SK-N-SH (cell line): Measurements from ENCODE around the gene TTC36.

ENCODE experiments used
- CHD2 ChIP-seq: fragments of 150-350 bp; IDR thresholded peaks from 2 replicates; pipeline ENCODE4 v1.6.1; 2018; ENCODE audit warnings: low read length; ENCODE audit not compliant: partially characterized antibody
- EP300 ChIP-seq, 2 experiments: IDR thresholded peaks; 2 replicates each; pipeline versions ENCODE4 v1.4.0 to v1.6.1; 2012; ENCODE audit warnings: borderline replicate concordance in 1 of 2, low read depth in 1 of 2, low read length in 1 of 2
- EZH2phosphoT487 ChIP-seq: fragments of 200-600 bp; sonication (generic); IDR thresholded peaks from 2 replicates; pipeline ENCODE4 v1.6.1; 2017; ENCODE audit warnings: low read depth, mixed run types, mild to moderate bottlenecking, antibody characterized with exemption, moderate library complexity, borderline replicate concordance
- GABPA ChIP-seq: IDR thresholded peaks from 2 replicates; pipeline ENCODE4 v1.4.0; 2012; ENCODE audit warnings: low read depth, mild to moderate bottlenecking
- NFIC ChIP-seq: IDR thresholded peaks from 2 replicates; pipeline ENCODE4 v1.4.0; 2012; ENCODE audit warnings: borderline replicate concordance
- POLR2AphosphoS5 ChIP-seq: IDR thresholded peaks from 2 replicates; pipeline ENCODE4 v1.6.1; 2012; ENCODE audit warnings: low read depth, low read length
- RAD21 ChIP-seq: IDR thresholded peaks from 2 replicates; pipeline ENCODE4 v1.6.1; 2012; ENCODE audit warnings: mild to moderate bottlenecking, low read length
- RFX5 ChIP-seq: IDR thresholded peaks from 2 replicates; pipeline ENCODE4 v1.6.1; 2012; ENCODE audit warnings: mild to moderate bottlenecking, improper control_type of control experiment, low read length
- SMC3 ChIP-seq: IDR thresholded peaks from 2 replicates; pipeline ENCODE4 v1.6.1; 2012; ENCODE audit warnings: low read depth, low read length, improper control_type of control experiment
- TF ChIP-seq, protein P1 (sequence below): fragments of 200-600 bp; sonication (generic); IDR thresholded peaks from 2 replicates; pipeline ENCODE4 v1.6.1; 2017; ENCODE audit warnings: antibody characterized with exemption, mild to moderate bottlenecking, moderate library complexity
- TF ChIP-seq, protein P2 (sequence below): IDR thresholded peaks from 2 replicates; pipeline ENCODE4 v1.6.1; 2012; ENCODE audit warnings: mild to moderate bottlenecking, low read depth, low read length, moderate library complexity

DNA sequence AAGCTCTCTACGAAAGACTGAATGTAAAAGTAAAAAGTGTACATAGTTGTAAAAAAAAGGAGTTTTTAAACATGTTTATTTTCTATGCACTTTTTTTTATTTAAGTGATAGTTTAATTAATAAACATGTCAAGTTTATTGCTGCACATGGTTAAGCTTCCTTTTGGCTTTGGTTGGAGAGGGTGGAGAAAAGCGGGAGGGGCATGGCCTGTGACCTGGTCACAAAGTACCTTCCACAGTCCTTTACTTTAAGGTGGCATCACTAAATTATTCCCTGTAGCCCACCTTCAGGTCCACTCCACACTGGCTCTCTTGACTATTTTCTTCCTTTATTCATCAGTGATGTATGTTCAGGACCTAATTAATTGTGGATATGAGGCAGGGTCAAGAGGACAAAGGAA lies 586 bp upstream of the TTC36 start:
- TF ChIP-seq, protein P1, sequence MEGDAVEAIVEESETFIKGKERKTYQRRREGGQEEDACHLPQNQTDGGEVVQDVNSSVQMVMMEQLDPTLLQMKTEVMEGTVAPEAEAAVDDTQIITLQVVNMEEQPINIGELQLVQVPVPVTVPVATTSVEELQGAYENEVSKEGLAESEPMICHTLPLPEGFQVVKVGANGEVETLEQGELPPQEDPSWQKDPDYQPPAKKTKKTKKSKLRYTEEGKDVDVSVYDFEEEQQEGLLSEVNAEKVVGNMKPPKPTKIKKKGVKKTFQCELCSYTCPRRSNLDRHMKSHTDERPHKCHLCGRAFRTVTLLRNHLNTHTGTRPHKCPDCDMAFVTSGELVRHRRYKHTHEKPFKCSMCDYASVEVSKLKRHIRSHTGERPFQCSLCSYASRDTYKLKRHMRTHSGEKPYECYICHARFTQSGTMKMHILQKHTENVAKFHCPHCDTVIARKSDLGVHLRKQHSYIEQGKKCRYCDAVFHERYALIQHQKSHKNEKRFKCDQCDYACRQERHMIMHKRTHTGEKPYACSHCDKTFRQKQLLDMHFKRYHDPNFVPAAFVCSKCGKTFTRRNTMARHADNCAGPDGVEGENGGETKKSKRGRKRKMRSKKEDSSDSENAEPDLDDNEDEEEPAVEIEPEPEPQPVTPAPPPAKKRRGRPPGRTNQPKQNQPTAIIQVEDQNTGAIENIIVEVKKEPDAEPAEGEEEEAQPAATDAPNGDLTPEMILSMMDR, result no peak
- TF ChIP-seq NFIC (no peak), GABPA (no peak), EZH2phosphoT487 (no peak), RAD21 (no peak), POLR2AphosphoS5 (no peak), RFX5 (no peak), SMC3 (no peak), EP300 (IDR thresholded peaks at IDR 0.05; ENCODE audit: borderline replicate concordance in 1 of 2, low read depth in 1 of 2, low read length in 1 of 2) (no peak), CHD2 (no peak)
- TF ChIP-seq, protein P2, sequence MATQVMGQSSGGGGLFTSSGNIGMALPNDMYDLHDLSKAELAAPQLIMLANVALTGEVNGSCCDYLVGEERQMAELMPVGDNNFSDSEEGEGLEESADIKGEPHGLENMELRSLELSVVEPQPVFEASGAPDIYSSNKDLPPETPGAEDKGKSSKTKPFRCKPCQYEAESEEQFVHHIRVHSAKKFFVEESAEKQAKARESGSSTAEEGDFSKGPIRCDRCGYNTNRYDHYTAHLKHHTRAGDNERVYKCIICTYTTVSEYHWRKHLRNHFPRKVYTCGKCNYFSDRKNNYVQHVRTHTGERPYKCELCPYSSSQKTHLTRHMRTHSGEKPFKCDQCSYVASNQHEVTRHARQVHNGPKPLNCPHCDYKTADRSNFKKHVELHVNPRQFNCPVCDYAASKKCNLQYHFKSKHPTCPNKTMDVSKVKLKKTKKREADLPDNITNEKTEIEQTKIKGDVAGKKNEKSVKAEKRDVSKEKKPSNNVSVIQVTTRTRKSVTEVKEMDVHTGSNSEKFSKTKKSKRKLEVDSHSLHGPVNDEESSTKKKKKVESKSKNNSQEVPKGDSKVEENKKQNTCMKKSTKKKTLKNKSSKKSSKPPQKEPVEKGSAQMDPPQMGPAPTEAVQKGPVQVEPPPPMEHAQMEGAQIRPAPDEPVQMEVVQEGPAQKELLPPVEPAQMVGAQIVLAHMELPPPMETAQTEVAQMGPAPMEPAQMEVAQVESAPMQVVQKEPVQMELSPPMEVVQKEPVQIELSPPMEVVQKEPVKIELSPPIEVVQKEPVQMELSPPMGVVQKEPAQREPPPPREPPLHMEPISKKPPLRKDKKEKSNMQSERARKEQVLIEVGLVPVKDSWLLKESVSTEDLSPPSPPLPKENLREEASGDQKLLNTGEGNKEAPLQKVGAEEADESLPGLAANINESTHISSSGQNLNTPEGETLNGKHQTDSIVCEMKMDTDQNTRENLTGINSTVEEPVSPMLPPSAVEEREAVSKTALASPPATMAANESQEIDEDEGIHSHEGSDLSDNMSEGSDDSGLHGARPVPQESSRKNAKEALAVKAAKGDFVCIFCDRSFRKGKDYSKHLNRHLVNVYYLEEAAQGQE, result no peak
